ENCODE data around the gene SS18L1.

Gene SS18L1

DNA sequence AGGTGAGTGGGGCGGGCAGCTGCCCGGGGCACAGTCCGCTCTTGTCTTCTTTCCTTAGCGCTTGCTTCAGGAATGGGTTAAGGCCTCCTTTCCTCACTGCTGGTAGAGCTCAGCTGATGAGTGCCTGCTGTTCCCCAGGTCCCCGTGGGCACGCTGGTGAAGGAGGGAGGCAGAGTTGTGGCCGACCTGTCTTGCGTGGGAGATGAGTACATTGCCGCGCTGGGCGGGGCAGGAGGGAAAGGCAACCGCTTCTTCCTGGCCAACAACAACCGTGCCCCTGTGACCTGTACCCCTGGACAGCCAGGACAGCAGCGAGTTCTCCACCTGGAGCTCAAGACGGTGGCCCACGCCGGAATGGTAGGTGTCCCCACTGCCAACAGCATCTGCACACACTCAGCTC is 54.9 kb downstream of the SS18L1 start:
- no peak for FAIRE-seq

DNA sequence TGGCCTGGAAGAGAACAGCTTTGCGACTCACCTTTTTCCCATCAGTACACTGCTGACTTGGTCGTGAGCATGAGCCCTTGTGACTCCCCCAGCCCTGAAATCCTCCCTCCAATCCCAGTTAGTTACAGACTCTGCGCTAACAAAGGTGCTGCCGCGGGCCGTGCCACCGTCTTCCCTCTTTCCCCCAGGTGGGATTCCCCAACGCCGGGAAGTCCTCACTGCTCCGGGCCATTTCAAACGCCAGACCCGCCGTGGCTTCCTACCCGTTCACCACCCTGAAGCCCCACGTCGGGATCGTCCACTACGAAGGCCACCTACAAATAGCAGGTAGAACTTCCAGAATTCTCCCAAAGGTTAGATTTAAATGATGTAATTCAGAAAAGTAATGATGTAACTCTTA is 55.4 kb downstream of the SS18L1 start:
- FAIRE-seq: no peak

DNA sequence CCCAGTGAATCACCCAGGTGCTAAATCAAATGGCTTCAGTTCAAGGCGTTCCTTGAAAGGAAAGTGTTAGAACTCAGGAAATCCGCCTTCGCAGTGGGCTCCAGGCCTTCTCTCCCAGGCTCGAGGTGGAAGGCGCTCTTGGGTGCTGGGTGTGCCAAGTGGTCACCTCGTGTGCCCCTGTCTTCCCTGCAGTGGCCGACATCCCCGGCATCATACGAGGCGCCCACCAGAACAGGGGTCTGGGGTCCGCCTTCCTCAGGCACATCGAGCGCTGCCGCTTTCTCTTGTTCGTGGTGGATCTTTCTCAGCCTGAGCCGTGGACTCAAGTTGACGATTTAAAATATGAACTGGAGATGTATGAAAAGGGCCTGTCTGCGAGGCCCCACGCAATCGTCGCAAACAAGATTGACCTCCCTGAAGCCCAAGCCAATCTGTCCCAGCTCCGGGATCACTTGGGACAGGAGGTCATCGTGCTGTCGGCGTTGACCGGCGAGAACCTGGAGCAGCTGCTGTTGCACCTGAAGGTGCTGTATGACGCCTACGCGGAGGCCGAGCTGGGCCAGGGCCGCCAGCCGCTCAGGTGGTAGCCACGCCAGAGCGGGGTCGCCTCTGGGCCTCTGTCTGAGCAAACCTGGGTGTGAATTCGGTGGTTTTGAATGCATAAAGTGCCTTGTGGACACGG is 57.1 kb downstream of the SS18L1 start:
- no peak for FAIRE-seq

GRCh38 chr20:62201173-62202082 is 57.9 kb downstream of the SS18L1 start:
- no peak for FAIRE-seq

GRCh38 chr20:62202083-62202395 is 58.5 kb downstream of the SS18L1 start:
- no peak for FAIRE-seq

DNA sequence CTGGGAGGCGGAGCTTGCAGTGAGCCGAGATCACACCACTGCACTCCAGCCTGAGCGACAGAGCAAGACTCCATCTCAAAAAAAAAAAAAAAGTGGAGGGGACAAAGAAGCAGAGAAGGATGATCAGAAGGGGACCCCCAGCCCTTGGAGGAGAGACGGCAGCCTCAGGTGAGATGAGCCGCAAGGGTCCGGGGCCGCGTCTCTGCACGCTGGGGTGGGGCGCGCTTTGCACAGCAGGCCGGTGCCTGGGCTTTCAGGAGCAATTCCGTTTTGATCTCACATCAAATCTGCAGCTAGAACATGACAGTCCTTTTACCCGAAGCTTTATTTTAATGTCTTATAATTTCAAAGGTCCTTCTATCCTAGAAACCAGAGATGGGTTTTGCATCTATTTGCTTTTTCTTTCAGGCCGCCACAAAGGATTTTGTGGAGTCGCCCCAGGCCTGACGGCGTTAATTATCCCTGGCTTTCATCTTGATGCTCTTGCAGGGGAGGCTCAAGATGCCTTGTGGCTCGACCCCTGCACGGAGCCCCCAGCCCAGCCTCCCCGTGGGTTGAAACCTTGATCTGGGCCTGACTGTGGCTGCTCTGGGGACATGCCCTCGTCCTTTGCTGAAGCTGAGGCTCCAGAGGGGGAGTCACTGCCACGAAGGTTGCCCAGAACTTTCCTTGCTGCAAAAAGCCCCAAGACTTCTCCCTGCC is 59.3 kb downstream of the SS18L1 start:
- no peak for FAIRE-seq

DNA sequence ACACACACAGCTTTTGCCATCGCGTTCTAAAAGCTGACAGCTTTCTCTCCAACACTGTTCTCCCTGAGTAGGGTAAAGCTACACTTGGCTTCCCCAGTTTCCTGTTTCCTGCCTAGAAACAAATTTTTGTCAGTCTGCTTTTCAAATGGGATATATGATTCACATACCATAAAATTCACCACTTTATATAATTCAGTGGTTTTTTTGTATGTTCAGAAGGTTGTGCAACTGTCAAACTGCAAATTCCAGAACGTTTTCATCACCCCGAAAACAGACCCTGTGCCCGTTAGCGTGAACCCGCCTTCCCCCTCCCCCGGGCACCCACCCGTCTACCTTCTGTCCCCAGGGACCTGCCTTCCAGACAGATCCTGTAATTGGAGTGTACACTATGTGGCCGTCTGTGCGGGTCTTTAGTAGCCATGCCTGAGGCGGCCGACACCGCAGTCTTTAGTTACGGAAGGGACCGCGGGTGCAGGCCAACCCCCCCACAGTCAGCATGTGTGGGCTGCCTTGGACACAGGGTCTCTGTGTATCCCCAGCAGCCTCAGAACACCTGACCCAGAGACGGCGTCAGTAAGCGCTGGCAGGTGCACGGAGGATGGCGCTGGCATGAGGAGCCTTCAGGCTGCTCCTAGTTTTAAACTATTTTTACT is 59.9 kb downstream of the SS18L1 start:
- FAIRE-seq: no peak

DNA sequence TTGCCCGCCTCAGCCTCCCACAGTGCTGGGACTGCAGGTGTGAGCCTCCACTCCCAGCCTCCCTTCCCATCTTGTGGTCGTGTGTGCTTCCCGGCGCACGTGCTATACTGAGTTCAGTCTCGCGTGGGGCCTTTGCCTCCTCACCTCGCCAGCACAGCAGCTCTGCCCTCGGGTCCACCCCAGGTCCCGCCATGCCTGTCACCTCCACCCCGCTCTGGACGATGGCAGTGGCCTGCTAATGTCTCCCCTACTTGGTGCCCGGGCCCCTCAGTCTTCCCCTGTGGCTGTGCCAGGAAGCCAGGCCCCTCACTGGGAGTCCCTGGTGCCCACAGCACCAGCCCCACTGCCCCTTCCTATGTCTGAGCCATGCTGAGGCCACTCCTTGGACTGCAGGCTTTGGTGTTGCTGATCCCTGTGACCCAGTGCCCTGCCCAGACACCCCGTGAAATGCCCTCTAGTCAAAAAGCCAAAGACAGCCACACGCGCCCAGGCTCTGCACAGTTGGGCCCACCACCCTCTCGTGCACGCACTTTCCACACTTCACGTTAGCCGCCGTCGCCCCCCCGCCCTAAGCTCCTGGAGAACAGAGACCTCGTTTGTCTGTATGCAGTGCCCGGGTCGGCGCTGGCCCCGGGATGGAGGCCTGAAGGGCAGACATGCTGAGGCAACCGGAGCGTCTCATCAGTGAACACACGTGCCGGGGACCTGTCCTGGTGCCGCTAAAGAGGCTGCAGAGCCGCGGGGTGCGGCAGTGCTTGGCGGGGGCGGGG is 62.2 kb downstream of the SS18L1 start:
- FAIRE-seq: no peak

- no peak for FAIRE-seq
Observed at GRCh38 chr20:62206388-62206775, 62.8 kb downstream of the SS18L1 start.

DNA sequence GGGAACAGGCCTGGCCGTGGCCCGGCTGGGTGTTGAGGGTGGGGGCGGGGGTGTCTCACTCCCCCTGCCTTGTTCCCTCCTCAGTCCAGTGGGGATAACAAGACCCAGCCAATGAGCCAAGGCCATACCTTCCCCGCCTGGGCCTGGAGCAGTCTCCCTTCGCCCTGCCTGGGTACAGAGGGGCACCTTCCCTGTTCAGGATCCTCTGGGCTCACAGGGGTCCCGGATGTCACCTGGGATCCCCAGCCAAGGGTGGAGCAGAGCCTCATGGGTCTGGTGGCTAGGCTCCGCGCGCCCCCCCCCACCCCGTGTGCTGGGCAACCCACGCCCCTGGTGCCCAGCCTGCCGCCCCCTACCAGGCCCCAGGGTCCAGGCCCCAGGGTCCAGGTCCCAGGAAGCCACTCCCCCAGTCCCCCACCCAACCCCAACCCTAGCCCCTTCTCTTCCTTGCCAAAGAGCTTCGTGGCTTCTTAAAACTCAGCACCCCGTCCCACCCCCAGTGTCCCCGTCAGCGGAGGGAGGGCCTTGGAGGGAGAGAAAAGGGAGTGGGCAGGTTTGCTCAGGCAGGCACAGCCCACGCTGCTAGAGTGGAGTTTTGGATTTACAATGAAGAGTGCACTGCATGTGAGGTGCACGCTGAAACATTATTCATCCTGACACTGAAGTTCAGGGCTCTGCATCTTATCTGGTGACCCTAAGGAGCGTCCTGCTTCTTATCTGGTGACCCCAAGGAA is 64.7 kb downstream of the SS18L1 start:
- no peak for FAIRE-seq

DNA sequence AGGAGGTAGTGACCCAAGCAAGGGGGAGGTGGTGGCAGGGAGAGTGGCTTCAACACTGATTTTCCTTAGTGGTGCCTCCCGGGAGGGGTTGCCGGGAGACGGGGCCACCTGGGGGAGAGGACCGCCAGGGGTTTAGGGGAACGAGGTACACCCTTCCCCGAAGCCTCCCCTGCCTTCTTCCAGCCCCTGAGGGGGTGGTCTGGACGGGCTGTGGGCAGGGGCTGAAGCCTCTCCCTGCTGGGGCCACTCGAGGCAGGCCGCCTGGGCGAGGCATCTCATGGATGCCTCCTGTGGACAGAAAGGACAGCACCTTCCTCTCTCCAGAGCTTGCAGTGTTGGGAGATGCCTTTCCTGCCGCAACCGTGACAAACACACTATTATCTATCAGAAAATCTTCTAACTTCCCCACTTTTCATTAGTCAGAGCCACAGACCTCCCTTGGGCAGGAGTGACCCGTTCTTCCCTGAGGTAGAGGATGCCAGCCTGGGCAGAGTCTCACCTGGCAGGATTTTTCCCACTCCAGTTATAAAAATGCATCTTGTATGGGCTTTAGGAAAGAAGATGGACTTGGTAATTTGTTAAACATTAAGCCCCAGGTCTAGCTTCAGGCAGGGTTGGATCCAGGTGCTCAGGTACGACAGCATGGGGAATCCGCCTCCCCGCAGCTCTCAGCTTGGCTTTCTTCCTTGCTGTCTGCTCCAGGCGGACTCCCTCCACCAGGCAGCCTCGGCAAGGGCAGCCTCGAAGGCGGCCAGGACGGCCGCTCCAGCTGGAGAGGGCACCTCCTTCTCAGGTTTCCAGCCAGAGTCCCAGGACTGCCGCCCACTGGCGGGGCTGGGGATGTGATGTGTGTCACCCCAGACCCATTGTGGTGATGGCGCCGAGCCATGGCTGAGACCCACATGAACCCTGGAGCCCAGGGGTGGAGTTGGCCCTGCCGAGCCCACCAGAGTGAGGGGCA is 65.5 kb downstream of the SS18L1 start:
- FAIRE-seq: no peak

- FAIRE-seq: no peak
Observed at GRCh38 chr20:62209850-62210495, 66.4 kb downstream of the SS18L1 start.

DNA sequence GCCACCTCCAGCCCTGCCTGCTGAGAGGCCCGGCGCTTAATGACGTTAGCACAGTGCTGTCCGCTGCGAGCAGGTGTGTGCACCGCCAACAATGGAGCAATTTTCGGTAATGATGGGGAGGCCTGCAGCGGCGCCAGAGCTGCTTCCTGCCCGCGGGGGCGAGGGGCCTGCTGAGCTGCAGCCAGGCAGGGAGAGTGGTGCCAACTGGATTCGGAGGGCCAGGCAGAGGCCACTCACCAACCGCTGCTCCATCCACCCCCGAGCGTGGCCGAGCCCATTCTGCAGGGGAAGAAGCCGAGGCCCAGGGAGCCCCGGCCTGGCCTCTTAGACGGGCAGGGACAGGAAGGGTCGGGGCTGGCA is 66.9 kb downstream of the SS18L1 start:
- no peak for FAIRE-seq

- no peak for FAIRE-seq
Observed at GRCh38 chr20:62211216-62211615, 67.6 kb downstream of the SS18L1 start.

DNA sequence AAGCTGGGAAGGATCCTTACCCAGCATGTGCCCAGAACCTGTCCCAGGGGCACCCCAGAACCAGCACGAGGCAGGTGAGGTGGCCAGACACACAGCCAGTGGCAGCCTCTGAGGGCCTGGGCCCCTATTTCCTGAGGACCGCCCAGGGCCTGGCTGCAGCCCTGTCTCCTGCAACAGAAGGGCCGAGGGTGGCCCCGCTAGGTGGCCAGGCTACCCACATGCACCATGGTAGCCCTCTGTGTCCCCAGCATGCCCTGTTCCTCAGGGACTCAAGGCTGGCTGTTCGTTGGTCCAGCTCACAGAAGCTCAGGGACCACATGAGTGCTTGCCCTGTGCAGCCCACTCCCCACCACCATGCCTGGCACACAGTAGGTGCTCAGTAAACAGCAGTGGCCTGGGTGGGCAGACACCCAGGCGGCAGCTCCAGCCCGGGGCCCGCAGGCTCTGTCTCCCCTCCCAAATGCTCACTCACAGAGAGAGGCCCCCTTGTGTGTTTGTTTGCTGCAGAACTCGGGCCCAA is 68.3 kb downstream of the SS18L1 start:
- FAIRE-seq: no peak

DNA sequence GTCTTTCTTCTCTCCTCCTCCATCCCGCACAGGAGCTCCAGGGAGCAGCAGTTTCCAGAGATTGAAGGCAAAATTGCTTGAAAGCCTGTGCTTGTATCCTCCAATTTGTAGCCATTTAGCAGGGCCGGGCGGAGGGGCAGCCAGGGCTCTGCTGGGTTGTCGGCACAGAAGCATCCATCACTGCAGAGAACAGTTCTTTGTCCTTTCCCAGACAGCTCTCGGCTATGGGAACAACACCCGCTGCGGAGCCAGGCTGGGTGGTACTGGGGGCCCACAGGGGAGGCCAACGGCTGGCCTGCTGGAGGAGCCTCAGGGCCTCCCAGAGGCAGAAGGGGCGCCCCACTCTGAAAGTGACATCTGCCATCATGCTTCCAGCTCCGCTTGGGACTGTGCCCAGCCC is 68.7 kb downstream of the SS18L1 start:
- no peak for FAIRE-seq

- FAIRE-seq: no peak
Observed at GRCh38 chr20:62214067-62214466, 70.5 kb downstream of the SS18L1 start.

DNA sequence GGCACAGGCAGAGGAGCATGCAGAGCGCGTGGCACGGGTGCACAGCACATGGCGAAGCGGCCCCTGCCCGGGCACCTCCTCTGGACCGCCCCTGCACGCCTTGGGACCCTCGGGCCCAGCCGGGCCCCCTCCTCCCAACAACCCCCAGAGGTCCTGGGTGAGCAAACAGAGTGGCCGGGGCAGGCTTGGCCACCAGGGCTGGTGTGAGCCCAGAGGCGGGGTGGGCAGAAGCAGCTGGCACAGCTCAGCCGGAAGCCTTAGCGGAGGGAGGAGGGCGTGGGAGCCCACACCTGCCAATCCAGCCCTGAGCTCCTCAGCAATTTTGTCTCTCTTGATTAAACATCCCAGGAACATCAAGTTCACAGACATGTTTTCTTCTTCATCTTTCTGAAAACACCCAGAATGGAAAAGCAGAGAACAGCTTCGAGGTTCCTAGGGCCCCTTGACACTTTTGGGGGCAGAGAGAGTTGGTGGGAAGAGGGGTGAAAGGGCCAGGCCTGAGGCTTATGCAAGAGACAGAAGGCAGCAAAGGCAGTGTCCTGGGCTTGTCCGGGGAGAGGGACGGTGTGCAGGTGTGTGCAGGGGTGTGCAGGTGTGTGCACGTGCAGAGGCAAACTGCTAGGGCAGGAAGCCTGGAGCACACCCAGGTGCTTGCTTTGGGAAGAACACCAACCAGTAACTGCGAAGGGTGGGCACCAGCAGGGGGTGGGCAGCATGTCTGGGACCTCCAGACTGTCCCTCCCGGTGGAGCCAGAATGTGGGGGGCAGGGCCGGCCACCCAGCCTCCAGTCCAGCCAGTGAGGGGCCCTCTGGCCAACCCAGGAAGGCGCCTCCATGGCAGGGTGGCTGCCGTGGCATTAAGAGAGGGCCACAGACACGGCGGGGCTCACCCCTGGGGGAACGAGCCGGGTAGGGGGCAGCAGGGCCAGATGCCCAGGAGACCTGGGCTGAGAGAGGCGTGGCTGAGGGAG is 71.7 kb downstream of the SS18L1 start:
- no peak for FAIRE-seq
